GM23338 (cell line): ENCODE results near the gene ACVR1C. TPM values are rescaled to one million over a fixed set of nuclear protein-coding genes. Genes with fewer than 3 reads are reported as not detected.

ENCODE experiments used
- ATAC-seq: fragments of 200-7000 bp; cut with Tn5 transposase; 3 replicates; pipeline ENCODE4 v1.9.1; 2020
- DNase-seq: peaks from one replicate; pipeline ENCODE4 v3.0.0-alpha.2; 2015; ENCODE audit warnings: low spot score
- H2AFZ ChIP-seq: fragments of 200-600 bp; sonication (generic); 2 replicates; pipeline ENCODE4 v1.8.0; 2016; ENCODE audit warnings: antibody characterized with exemption, mild to moderate bottlenecking, moderate library complexity
- H3F3A ChIP-seq: fragments of 200-600 bp; sonication (generic); replicated peaks from 2 replicates; pipeline ENCODE4 v1.8.0; 2017; ENCODE audit warnings: antibody characterized with exemption, mixed run types, low read depth
- H3K27ac ChIP-seq: fragments of 200-600 bp; sonication (generic); 2 replicates; pipeline ENCODE4 v1.6.1; 2016; ENCODE audit warnings: low read depth
- H3K27me3 ChIP-seq: fragments of 200-600 bp; sonication (generic); 2 replicates; pipeline ENCODE4 v1.8.0; 2016; ENCODE audit warnings: mild to moderate bottlenecking, mixed run types, moderate library complexity; ENCODE audit not compliant: insufficient read depth
- H3K36me3 ChIP-seq: fragments of 200-600 bp; sonication (generic); 2 replicates; pipeline ENCODE4 v1.8.0; 2016; ENCODE audit warnings: mild to moderate bottlenecking; ENCODE audit not compliant: insufficient read depth
- H3K4me1 ChIP-seq: fragments of 200-600 bp; sonication (generic); 2 replicates; pipeline ENCODE4 v1.8.0; 2016; ENCODE audit warnings: mild to moderate bottlenecking, moderate library complexity; ENCODE audit not compliant: insufficient read depth
- H3K4me2 ChIP-seq: fragments of 200-600 bp; sonication (generic); 2 replicates; pipeline ENCODE4 v1.7.1; 2017; ENCODE audit warnings: mixed run types
- H3K4me3 ChIP-seq: fragments of 200-600 bp; sonication (generic); 2 replicates; pipeline ENCODE4 v1.6.1; 2016; ENCODE audit warnings: mixed run types
- H3K79me2 ChIP-seq: fragments of 200-600 bp; sonication (generic); replicated peaks from 2 replicates; pipeline ENCODE4 v1.8.0; 2017; ENCODE audit warnings: mild to moderate bottlenecking; ENCODE audit not compliant: insufficient read depth
- H3K9me2 ChIP-seq: fragments of 200-600 bp; sonication (generic); 2 replicates; pipeline ENCODE4 v1.8.0; 2017; ENCODE audit not compliant: insufficient read depth
- H4K20me1 ChIP-seq: fragments of 200-600 bp; sonication (generic); replicated peaks from 2 replicates; pipeline ENCODE4 v1.8.0; 2017; ENCODE audit warnings: mild to moderate bottlenecking; ENCODE audit not compliant: insufficient read depth
- H3K27ac Mint-ChIP-seq: 2 replicates; pipeline ENCODE4 v1.8.0; 2020; ENCODE audit warnings: inconsistent platforms, mild to moderate bottlenecking, moderate library complexity, mixed read lengths
- H3K27me3 Mint-ChIP-seq: 3 replicates; pipeline ENCODE4 v1.8.0; 2022; ENCODE audit warnings: low read depth, mild to moderate bottlenecking, moderate library complexity, mixed read lengths, inconsistent platforms; ENCODE audit not compliant: insufficient read depth, poor library complexity
- H3K36me3 Mint-ChIP-seq: 3 replicates; pipeline ENCODE4 v1.8.0; 2021; ENCODE audit warnings: low read depth, mild to moderate bottlenecking, inconsistent platforms, moderate library complexity, mixed read lengths
- H3K4me1 Mint-ChIP-seq: 3 replicates; pipeline ENCODE4 v1.8.0; 2020; ENCODE audit warnings: mild to moderate bottlenecking, inconsistent platforms, mixed read lengths
- H3K4me3 Mint-ChIP-seq: 3 replicates; pipeline ENCODE4 v1.8.0; 2021; ENCODE audit warnings: moderate library complexity, mild to moderate bottlenecking, inconsistent platforms, mixed read lengths
- H3K9me3 Mint-ChIP-seq: 3 replicates; pipeline ENCODE4 v1.8.0; 2020; ENCODE audit warnings: moderate library complexity, mild to moderate bottlenecking, inconsistent platforms, mixed read lengths
- EZH2 ChIP-seq: fragments of 200-600 bp; sonication (generic); IDR thresholded peaks from one replicate; pipeline ENCODE4 v1.8.0; 2017; ENCODE audit warnings: antibody characterized with exemption, mild to moderate bottlenecking, low read depth; ENCODE audit not compliant: unreplicated experiment
- EZH2phosphoT487 ChIP-seq: fragments of 200-600 bp; sonication (generic); IDR thresholded peaks from one replicate; pipeline ENCODE4 v1.8.1; 2018; ENCODE audit warnings: antibody characterized with exemption; ENCODE audit not compliant: unreplicated experiment
- REST ChIP-seq: IDR thresholded peaks from one replicate; pipeline ENCODE4 v1.6.1; 2018; ENCODE audit warnings: antibody characterized with exemption; ENCODE audit not compliant: unreplicated experiment
- STAT1 ChIP-seq: IDR thresholded peaks from one replicate; pipeline ENCODE4 v1.6.1; 2016; ENCODE audit warnings: antibody characterized with exemption; ENCODE audit not compliant: unreplicated experiment
- ZNF114 ChIP-seq: fragments of 250-450 bp; sonication (Bioruptor Pico); IDR thresholded peaks from 2 replicates; pipeline ENCODE4 v1.5.0; 2020; ENCODE audit warnings: mild to moderate bottlenecking, moderate library complexity
- ZNF331 ChIP-seq: fragments of 250-450 bp; sonication (Bioruptor Pico); IDR thresholded peaks from 2 replicates; pipeline ENCODE4 v1.5.0; 2020; ENCODE audit warnings: low read depth, mild to moderate bottlenecking, moderate library complexity
- polyA plus RNA-seq: library from polyadenylated mRNA; unstranded; fragments of >200 nt; fragmentation: Nextera tagmentation; extraction: Ambion mirVana; gene quantifications from 2 replicates; pipeline ENCODE4 v1.2.1, GENCODE V29; 2016
- total RNA-seq: library from RNA; depleted of rRNA; stranded (reverse); fragments of >200 nt; shearing (Covaris generic); gene quantifications from 2 replicates; pipeline ENCODE4 v1.2.3, GENCODE V29; 2014
- TF ChIP-seq, protein P1 (sequence below): fragments of 250-450 bp; sonication (Bioruptor Pico); IDR thresholded peaks from 2 replicates; pipeline ENCODE4 v1.5.0; 2020; ENCODE audit warnings: mild to moderate bottlenecking, moderate library complexity

Gene ACVR1C
- total and polyA plus RNA-seq, 2 experiments from 2014 or later: 0.61 to 0.94 TPM

DNA sequence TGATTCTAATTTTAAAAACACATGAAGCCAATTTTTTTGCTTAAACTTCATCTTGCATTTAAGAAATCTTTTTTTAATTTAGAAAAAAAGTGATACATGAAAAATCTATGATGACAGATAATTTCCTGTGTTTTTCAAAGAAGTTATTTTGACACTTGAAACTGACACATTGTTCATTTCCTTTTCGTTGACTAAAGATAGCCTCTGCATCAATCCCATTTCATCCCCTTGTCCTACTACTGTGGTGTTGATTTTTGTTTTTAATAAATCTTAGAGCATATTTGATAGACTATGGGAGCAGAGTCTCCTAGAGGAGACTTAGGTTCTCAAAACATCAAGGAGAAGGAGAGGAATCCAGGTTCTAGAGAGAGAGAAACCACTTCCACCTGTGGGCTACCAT lies 70.9 kb downstream of the ACVR1C start (continued):
- TF ChIP-seq, protein P1, sequence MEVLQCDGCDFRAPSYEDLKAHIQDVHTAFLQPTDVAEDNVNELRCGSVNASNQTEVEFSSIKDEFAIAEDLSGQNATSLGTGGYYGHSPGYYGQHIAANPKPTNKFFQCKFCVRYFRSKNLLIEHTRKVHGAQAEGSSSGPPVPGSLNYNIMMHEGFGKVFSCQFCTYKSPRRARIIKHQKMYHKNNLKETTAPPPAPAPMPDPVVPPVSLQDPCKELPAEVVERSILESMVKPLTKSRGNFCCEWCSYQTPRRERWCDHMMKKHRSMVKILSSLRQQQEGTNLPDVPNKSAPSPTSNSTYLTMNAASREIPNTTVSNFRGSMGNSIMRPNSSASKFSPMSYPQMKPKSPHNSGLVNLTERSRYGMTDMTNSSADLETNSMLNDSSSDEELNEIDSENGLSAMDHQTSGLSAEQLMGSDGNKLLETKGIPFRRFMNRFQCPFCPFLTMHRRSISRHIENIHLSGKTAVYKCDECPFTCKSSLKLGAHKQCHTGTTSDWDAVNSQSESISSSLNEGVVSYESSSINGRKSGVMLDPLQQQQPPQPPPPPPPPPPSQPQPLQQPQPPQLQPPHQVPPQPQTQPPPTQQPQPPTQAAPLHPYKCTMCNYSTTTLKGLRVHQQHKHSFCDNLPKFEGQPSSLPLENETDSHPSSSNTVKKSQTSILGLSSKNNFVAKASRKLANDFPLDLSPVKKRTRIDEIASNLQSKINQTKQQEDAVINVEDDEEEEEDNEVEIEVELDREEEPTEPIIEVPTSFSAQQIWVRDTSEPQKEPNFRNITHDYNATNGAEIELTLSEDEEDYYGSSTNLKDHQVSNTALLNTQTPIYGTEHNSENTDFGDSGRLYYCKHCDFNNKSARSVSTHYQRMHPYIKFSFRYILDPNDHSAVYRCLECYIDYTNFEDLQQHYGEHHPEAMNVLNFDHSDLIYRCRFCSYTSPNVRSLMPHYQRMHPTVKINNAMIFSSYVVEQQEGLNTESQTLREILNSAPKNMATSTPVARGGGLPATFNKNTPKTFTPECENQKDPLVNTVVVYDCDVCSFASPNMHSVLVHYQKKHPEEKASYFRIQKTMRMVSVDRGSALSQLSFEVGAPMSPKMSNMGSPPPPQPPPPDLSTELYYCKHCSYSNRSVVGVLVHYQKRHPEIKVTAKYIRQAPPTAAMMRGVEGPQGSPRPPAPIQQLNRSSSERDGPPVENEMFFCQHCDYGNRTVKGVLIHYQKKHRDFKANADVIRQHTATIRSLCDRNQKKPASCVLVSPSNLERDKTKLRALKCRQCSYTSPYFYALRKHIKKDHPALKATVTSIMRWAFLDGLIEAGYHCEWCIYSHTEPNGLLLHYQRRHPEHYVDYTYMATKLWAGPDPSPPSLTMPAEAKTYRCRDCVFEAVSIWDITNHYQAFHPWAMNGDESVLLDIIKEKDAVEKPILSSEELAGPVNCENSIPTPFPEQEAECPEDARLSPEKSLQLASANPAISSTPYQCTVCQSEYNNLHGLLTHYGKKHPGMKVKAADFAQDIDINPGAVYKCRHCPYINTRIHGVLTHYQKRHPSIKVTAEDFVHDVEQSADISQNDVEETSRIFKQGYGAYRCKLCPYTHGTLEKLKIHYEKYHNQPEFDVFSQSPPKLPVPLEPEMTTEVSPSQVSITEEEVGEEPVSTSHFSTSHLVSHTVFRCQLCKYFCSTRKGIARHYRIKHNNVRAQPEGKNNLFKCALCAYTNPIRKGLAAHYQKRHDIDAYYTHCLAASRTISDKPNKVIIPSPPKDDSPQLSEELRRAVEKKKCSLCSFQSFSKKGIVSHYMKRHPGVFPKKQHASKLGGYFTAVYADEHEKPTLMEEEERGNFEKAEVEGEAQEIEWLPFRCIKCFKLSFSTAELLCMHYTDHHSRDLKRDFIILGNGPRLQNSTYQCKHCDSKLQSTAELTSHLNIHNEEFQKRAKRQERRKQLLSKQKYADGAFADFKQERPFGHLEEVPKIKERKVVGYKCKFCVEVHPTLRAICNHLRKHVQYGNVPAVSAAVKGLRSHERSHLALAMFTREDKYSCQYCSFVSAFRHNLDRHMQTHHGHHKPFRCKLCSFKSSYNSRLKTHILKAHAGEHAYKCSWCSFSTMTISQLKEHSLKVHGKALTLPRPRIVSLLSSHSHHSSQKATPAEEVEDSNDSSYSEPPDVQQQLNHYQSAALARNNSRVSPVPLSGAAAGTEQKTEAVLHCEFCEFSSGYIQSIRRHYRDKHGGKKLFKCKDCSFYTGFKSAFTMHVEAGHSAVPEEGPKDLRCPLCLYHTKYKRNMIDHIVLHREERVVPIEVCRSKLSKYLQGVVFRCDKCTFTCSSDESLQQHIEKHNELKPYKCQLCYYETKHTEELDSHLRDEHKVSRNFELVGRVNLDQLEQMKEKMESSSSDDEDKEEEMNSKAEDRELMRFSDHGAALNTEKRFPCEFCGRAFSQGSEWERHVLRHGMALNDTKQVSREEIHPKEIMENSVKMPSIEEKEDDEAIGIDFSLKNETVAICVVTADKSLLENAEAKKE (CRISPR knock-in tag): no peak
- no peak for TF ChIP-seq EZH2
- TF ChIP-seq EZH2phosphoT487: no peak
- no peak for TF ChIP-seq REST
- TF ChIP-seq ZNF114 (CRISPR knock-in tag): no peak
- TF ChIP-seq ZNF331: no peak

- Histone ChIP-seq H4K20me1 (no peaks in the 10 kb centered on the region), H3K4me3 (no peak overlapping the region), H2AFZ (no peak overlapping the region), H3K9me2 (no peaks in the 10 kb centered on the region), H3K27ac (no peak overlapping the region), H3K4me1 (no peaks in the 10 kb centered on the region), H3K36me3 (no peaks in the 10 kb centered on the region), H3F3A (no peaks in the 10 kb centered on the region), H3K27me3 (no peaks in the 10 kb centered on the region), H3K4me2 (no peak overlapping the region), H3K79me2 (no peaks in the 10 kb centered on the region)
- H3K27me3 Mint-ChIP-seq: no peaks in the 10 kb centered on the region
- no peak for DNase-seq
- H3K4me3 Mint-ChIP-seq: no peak overlapping the region
- no peak overlapping the region for H3K27ac Mint-ChIP-seq
- no peak for ATAC-seq
- no peaks in the 10 kb centered on the region; the same call in 2 of the 3 replicates for H3K4me1 Mint-ChIP-seq
- H3K36me3 Mint-ChIP-seq: no peaks in the 10 kb centered on the region
- H3K9me3 Mint-ChIP-seq: no peaks in the 10 kb centered on the region
- no peak for TF ChIP-seq STAT1
- TF ChIP-seq, protein P1 (CRISPR knock-in tag): no peak
These were observed 88.6 kb downstream of the ACVR1C start for GRCh38 chr2:157540102-157540501.
